Activated CD8-positive, alpha-beta T cell treated with anti-CD3 and anti-CD28 coated beads for 36 hours (primary cell): ENCODE measurements around the gene PIK3R1. TPM values are rescaled to one million over a fixed set of nuclear protein-coding genes. Genes with fewer than 3 reads are reported as not detected.

Source experiments
- ATAC-seq: fragments of 200-7000 bp; cut with Tn5 transposase; one replicate; pipeline ENCODE4 v1.10.0; 2021; ENCODE audit warnings: mild to moderate bottlenecking, moderate library complexity
- CTCF ChIA-PET: fragments of 350-600 bp; sonication (Branson Sonifier 250); formaldehyde crosslinking; loops from one replicate; lab custom pipeline; 2021; ENCODE audit warnings: antibody characterized with exemption; lab: Charles Lee
- POLR2A ChIA-PET: fragments of 350-600 bp; sonication (Branson Sonifier 250); formaldehyde crosslinking; loops from one replicate; lab custom pipeline; 2021; ENCODE audit warnings: antibody characterized with exemption; lab: Charles Lee
- DNase-seq: peaks from one replicate; pipeline ENCODE4 v3.0.0-alpha.2; 2020
- H3K27ac Mint-ChIP-seq: one replicate; pipeline ENCODE4 v1.8.0; 2021; ENCODE audit warnings: mild to moderate bottlenecking, mixed read lengths
- H3K27me3 Mint-ChIP-seq: one replicate; pipeline ENCODE4 v1.8.0; 2021; ENCODE audit warnings: mixed read lengths
- H3K36me3 Mint-ChIP-seq: one replicate; pipeline ENCODE4 v1.8.0; 2021; ENCODE audit warnings: low read depth, mixed read lengths
- H3K4me1 Mint-ChIP-seq: one replicate; pipeline ENCODE4 v1.8.0; 2021; ENCODE audit warnings: low read depth, mixed read lengths
- H3K4me3 Mint-ChIP-seq: one replicate; pipeline ENCODE4 v1.8.0; 2021; ENCODE audit warnings: mild to moderate bottlenecking, moderate library complexity, mixed read lengths
- H3K9me3 Mint-ChIP-seq: one replicate; pipeline ENCODE4 v1.8.0; 2021; ENCODE audit warnings: mixed read lengths
- intact Hi-C: fragments of 100-400 bp; cut with micrococcal nuclease; formaldehyde crosslinking; loops from one replicate; pipeline ENCODE4 v1.10.0; 2022
- total RNA-seq, 2 experiments: library from RNA; stranded (reverse); gene quantifications; one replicate each; pipeline ENCODE4 v1.2.3, GENCODE V29; 2021
- TF ChIP-seq, protein P1 (sequence below): fragments of 200-600 bp; IDR thresholded peaks from one replicate; pipeline ENCODE4 v1.8.0; 2022; ENCODE audit warnings: antibody characterized with exemption, mild to moderate bottlenecking

PIK3R1 gene
- total RNA-seq, 2 experiments from 2014 or later = 55.4 to 57.6 TPM

GRCh38 chr5:68250661-68251298, 35.2 kb downstream of the PIK3R1 start:
- intact Hi-C loops = loop anchor here (5.0 to 10.0 kb wide), 2 partner anchors 33 to 1006 kb away; partner anchors contain the start of gene PIK3R1
- H3K36me3 Mint-ChIP-seq = peaks cover 3% of the 10 kb centered on the region
- H3K27me3 Mint-ChIP-seq = no peaks in the 10 kb centered on the region
- ChIA-PET POLR2A (interaction anchor here (1.2 kb wide), 2 partner anchors 11 to 34 kb away, joined by 3 to 7 read pairs; partner anchors contain the start of gene PIK3R1), CTCF (interaction anchor here (0.6 to 5.5 kb wide), 7 partner anchors 10 to 1004 kb away, joined by 3 to 46 read pairs (median 7); partner anchors contain the start of gene PIK3R1)
- peaks cover 80% of the 10 kb centered on the region for H3K4me1 Mint-ChIP-seq
- peak overlapping the region; percentile 86 for H3K27ac Mint-ChIP-seq
- H3K9me3 Mint-ChIP-seq = no peaks in the 10 kb centered on the region
- DNase-seq (no peak), ATAC-seq (no peak)
- TF ChIP-seq, protein P1, sequence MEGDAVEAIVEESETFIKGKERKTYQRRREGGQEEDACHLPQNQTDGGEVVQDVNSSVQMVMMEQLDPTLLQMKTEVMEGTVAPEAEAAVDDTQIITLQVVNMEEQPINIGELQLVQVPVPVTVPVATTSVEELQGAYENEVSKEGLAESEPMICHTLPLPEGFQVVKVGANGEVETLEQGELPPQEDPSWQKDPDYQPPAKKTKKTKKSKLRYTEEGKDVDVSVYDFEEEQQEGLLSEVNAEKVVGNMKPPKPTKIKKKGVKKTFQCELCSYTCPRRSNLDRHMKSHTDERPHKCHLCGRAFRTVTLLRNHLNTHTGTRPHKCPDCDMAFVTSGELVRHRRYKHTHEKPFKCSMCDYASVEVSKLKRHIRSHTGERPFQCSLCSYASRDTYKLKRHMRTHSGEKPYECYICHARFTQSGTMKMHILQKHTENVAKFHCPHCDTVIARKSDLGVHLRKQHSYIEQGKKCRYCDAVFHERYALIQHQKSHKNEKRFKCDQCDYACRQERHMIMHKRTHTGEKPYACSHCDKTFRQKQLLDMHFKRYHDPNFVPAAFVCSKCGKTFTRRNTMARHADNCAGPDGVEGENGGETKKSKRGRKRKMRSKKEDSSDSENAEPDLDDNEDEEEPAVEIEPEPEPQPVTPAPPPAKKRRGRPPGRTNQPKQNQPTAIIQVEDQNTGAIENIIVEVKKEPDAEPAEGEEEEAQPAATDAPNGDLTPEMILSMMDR = no peak
- H3K4me3 Mint-ChIP-seq = peak overlapping the region; percentile 17

DNA sequence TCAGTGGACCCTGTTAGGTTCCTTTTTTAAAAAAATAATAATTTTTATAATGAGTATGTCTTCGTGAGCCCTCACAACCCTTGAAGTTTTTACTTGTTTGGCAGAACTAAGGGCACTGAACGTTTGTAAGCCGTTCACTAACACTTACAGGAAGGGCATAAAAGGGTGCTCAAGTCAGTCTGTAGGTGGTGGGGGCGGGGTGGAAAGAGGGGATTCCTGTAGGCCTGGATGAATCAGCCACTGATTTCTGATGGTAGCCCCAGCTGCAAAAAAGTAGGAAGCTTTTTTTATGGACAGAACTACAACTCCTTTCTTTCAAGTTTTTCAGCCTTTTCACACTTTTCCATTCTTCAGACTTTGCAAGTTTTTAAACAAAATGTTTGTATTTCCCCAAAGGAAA, 35.8 kb downstream of the PIK3R1 start:
- ChIA-PET CTCF (interaction anchor here (1.0 to 5.5 kb wide), 4 partner anchors 11 to 37 kb away, joined by 4 to 46 read pairs (median 22); partner anchors contain the start of gene PIK3R1), POLR2A (no interaction called here)
- TF ChIP-seq, protein P1 = no peak
- intact Hi-C loops = loop anchor here (5.0 to 10.0 kb wide), 2 partner anchors 34 to 1007 kb away; partner anchors contain the start of gene PIK3R1
- ATAC-seq (peak; percentile 84), DNase-seq (peak; percentile 92)
- Mint-ChIP-seq H3K27ac (peak overlapping the region; percentile 54), H3K4me3 (no peak overlapping the region), H3K4me1 (peaks cover 80% of the 10 kb centered on the region), H3K27me3 (no peaks in the 10 kb centered on the region), H3K9me3 (no peaks in the 10 kb centered on the region), H3K36me3 (peaks cover 3% of the 10 kb centered on the region)

- no peak for DNase-seq
- Mint-ChIP-seq H3K27ac (peak overlapping the region; percentile 54), H3K36me3 (peaks cover 5% of the 10 kb centered on the region), H3K27me3 (no peaks in the 10 kb centered on the region), H3K4me3 (no peak overlapping the region), H3K9me3 (no peaks in the 10 kb centered on the region), H3K4me1 (peaks cover 81% of the 10 kb centered on the region)
- ChIA-PET CTCF (interaction anchor here (0.7 to 5.5 kb wide), 18 partner anchors 9 to 1005 kb away, joined by 3 to 46 read pairs (median 6); partner anchors contain the start of gene PIK3R1), POLR2A (interaction anchor here (1.0 kb wide), 1 partner anchor 39 kb away, joined by 3 read pairs; no protein-coding TSS in a partner anchor)
- TF ChIP-seq, protein P1 = no peak
- intact Hi-C loops = loop anchor here (5.0 to 10.0 kb wide), 2 partner anchors 35 to 1007 kb away; partner anchors contain the start of gene PIK3R1
- ATAC-seq = peak; percentile 13
Measured at GRCh38 chr5:68251804-68252522, 36.4 kb downstream of the PIK3R1 start.

GRCh38 chr5:68252673-68253623, 37.4 kb downstream of the PIK3R1 start:
- intact Hi-C loops = loop anchor here (5.0 to 10.0 kb wide), 2 partner anchors 36 to 1008 kb away; partner anchors contain the start of gene PIK3R1
- DNase-seq (peak; percentile 67), ATAC-seq (peak; percentile 34)
- H3K9me3 Mint-ChIP-seq = no peaks in the 10 kb centered on the region
- no peaks in the 10 kb centered on the region for H3K27me3 Mint-ChIP-seq
- H3K4me1 Mint-ChIP-seq = peaks cover 90% of the 10 kb centered on the region
- no peak overlapping the region for H3K4me3 Mint-ChIP-seq
- TF ChIP-seq, protein P1 = peak; percentile 67
- ChIA-PET POLR2A (interaction anchor here (1.0 to 1.6 kb wide), 2 partner anchors 37 to 40 kb away, joined by 3 to 6 read pairs; partner anchors contain the start of gene PIK3R1), CTCF (interaction anchor here (0.7 to 5.5 kb wide), 23 partner anchors 8 to 1006 kb away, joined by 3 to 46 read pairs (median 4); partner anchors contain the start of gene PIK3R1)
- H3K36me3 Mint-ChIP-seq = peaks cover 5% of the 10 kb centered on the region
- H3K27ac Mint-ChIP-seq = peak overlapping the region; percentile 17
